Gastroesophageal sphincter (tissue), 3 donors: ENCODE data around the gene CLASRP.

Experiments
- CTCF ChIP-seq, 4 experiments: fragments of 200-600 bp in 2 of 4; fragments of 450-650 bp in 2 of 4; sonication (generic) in 1 of 4; IDR thresholded peaks; one replicate each; pipeline ENCODE4 v1.5.1; 2017 to 2019; ENCODE audit warnings: antibody characterized with exemption in 4 of 4, mild to moderate bottlenecking in 2 of 4, moderate library complexity in 2 of 4
- POLR2A ChIP-seq, 2 donors: fragments of 450-650 bp; IDR thresholded peaks; one replicate each; pipeline ENCODE4 v1.6.1; 2017; ENCODE audit warnings: antibody characterized with exemption in 2 of 2, mild to moderate bottlenecking in 2 of 2, moderate library complexity in 1 of 2

GRCh38 chr19:45097776-45098520 lies 59.1 kb downstream of the CLASRP start:
- TF ChIP-seq CTCF (IDR thresholded peaks at IDR 0.05), result no peak
- no peak for TF ChIP-seq POLR2A (IDR thresholded peaks at IDR 0.05)
